ENCODE measurements around the gene RLF.

- TF ChIP-seq CTCF (IDR thresholded peaks at IDR 0.05; ENCODE audit: borderline replicate concordance, extremely low read depth, low read length, poor library complexity, severe bottlenecking) (no peak), EZH2 (IDR thresholded peaks at IDR 0.05; ENCODE audit: borderline replicate concordance, low read depth, low read length, severe bottlenecking) (no peak)
Observed at GRCh38 chr1:40179496-40180089, 18.4 kb downstream of the RLF start.

All from DND-41 (cell line).